ENCODE results near the gene CXCL10. TPM values are rescaled to one million over a fixed set of nuclear protein-coding genes. Genes with fewer than 3 reads are reported as not detected.

The CXCL10 gene
- total RNA-seq, 1 donor from 2014 or later = not detected

DNA sequence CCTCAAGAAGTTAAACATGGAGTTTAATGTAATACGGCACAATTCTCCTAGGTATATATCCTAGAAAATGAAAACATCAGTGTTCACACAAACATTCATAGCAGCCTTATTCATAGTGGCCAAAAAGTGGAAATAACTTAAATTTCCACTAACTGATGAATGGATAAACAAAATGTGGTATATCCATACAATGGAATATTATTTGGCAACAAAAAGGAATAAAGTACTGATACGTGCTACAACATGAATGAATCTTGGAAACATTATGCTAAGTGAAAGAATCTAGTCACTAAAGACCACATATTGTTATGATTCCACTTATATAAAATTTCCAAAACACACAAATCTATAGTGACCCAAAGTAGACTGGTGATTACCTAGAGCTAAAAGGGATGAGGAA is 47.1 kb downstream of the CXCL10 start:
- peaks cover 14% of the 10 kb centered on the region for H3K36me3 ChIP-seq (ENCODE audit: control insufficient read depth, insufficient read depth, low read length)
- TF ChIP-seq, protein P1, sequence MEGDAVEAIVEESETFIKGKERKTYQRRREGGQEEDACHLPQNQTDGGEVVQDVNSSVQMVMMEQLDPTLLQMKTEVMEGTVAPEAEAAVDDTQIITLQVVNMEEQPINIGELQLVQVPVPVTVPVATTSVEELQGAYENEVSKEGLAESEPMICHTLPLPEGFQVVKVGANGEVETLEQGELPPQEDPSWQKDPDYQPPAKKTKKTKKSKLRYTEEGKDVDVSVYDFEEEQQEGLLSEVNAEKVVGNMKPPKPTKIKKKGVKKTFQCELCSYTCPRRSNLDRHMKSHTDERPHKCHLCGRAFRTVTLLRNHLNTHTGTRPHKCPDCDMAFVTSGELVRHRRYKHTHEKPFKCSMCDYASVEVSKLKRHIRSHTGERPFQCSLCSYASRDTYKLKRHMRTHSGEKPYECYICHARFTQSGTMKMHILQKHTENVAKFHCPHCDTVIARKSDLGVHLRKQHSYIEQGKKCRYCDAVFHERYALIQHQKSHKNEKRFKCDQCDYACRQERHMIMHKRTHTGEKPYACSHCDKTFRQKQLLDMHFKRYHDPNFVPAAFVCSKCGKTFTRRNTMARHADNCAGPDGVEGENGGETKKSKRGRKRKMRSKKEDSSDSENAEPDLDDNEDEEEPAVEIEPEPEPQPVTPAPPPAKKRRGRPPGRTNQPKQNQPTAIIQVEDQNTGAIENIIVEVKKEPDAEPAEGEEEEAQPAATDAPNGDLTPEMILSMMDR (IDR thresholded peaks at IDR 0.05; ENCODE audit: insufficient read depth, low read length, severe bottlenecking) = no peak
- H3K27me3 ChIP-seq (ENCODE audit: control insufficient read depth, insufficient read depth, low read length) = no peaks in the 10 kb centered on the region
- no peak overlapping the region for H3K4me3 ChIP-seq (ENCODE audit: low read depth, low read length)
- DNase-seq (ENCODE audit: low read depth) = no peak
- no peak for FAIRE-seq

DNA sequence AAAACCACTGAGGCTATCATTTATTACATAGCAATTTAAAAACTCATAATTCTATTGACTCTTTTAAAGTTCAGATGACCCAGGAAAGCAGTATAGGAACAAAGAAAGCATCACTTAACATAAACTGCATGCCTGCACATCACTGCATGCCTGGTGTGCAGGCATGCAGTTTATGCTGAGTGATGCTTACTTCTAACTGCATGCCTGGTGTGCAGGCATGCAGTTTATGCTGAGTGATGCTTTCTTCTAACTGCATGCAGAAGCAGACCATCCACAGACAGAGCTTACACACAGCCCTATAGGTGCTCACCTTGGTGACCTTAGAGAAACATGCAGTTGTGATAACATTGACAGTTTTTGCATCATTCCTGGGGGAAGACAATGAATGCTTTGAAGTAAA is 49.5 kb downstream of the CXCL10 start:
- H3K36me3 ChIP-seq (ENCODE audit: control insufficient read depth, insufficient read depth, low read length) = peaks cover 17% of the 10 kb centered on the region
- DNase-seq (ENCODE audit: low read depth) (no peak), FAIRE-seq (no peak)
- H3K4me3 ChIP-seq (ENCODE audit: low read depth, low read length) = no peak overlapping the region
- no peaks in the 10 kb centered on the region for H3K27me3 ChIP-seq (ENCODE audit: control insufficient read depth, insufficient read depth, low read length)
- TF ChIP-seq, protein P1 (IDR thresholded peaks at IDR 0.05; ENCODE audit: insufficient read depth, low read length, severe bottlenecking) = no peak

Other genes with a start within 250 kb of the CXCL10 start
- under 0.01 TPM in 1 of 2 replicates, not detected in the other for gene PPEF2, start 121.0 kb downstream of the CXCL10 start, total RNA-seq
- gene NAAA, start 82.5 kb downstream of the CXCL10 start, total RNA-seq = 13.4 and 26.9 TPM in 2 replicates
- 21.8 and 30.3 TPM in 2 replicates for gene SDAD1, start 32.6 kb downstream of the CXCL10 start, total RNA-seq
- not detected in 2 replicates for gene CXCL9, start 16.0 kb downstream of the CXCL10 start, total RNA-seq
- not detected in 2 replicates for gene CXCL11, start 12.6 kb upstream of the CXCL10 start, total RNA-seq
- gene ART3, start 51.2 kb upstream of the CXCL10 start, total RNA-seq = under 0.01 TPM in 1 of 2 replicates, not detected in the other
- 33.9 and 62.4 TPM in 2 replicates for gene NUP54, start 124.9 kb upstream of the CXCL10 start, total RNA-seq
- gene SCARB2, start 190.3 kb upstream of the CXCL10 start, total RNA-seq = 173 and 199 TPM in 2 replicates
- 0.26 and 0.38 TPM in 2 replicates for gene FAM47E, start 228.2 kb upstream of the CXCL10 start, total RNA-seq